Jurkat, Clone E6-1 (cell line): ENCODE data around the gene TMEM120A.

Experiments used
- DNase-seq: peaks from one replicate; pipeline ENCODE4 v3.0.0-alpha.2; 2011; ENCODE audit warnings: low read depth, low spot score
- H3K4me3 ChIP-seq: 2 replicates; pipeline ENCODE4 v1.5.1; 2011; ENCODE audit warnings: mild to moderate bottlenecking, low read length, control low read depth, moderate library complexity

The TMEM120A gene

DNA sequence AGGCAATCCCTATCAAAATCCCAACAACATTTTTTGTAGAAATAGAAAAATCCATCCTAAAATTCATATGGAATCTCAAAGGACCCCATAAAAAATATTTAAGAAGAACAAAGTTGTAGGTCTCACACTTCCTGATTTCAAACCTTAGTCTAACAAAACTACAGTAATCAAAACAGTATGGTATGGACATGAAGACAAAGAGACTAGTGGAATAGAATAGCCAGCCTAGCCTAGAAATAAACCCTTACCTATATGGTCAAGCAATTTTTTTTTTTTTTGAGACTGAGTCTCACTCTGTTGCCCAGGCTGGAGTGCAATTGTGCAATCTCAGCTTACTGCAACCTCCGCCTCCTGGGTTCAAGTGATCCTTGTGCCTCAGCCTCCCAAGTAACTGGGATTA is 3.6 kb upstream of the TMEM120A start:
- H3K4me3 ChIP-seq = no peak overlapping the region
- no peak for DNase-seq

- no peak for DNase-seq
- no peak overlapping the region for H3K4me3 ChIP-seq
These were observed 2.1 kb upstream of the TMEM120A start for GRCh38 chr7:75996476-75996875.

GRCh38 chr7:75995996-75996395 is 1.6 kb upstream of the TMEM120A start:
- H3K4me3 ChIP-seq = no peak overlapping the region
- no peak for DNase-seq

DNA sequence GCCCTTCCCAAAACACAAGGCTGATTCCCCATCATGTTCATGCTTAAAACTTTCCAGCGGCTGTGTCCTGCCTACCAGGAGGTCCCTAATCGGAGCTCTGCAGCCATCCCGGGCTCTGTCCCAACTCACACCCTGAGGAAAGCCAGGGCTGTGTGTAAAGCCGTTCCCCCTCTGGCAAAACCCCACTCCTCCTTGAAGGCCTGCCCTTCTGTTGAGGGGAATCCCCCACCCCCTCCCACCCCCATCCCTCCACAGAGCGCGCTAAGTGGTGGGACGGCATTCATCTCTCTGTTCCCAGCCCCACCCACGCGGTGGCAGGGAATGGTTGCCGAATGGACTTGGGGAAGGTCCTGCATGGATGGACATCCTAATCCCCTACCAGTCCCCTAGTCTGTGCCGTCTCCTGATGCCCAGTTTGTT is 667 bp upstream of the TMEM120A start:
- no peak for DNase-seq
- H3K4me3 ChIP-seq = peak overlapping the region; percentile 70

DNA sequence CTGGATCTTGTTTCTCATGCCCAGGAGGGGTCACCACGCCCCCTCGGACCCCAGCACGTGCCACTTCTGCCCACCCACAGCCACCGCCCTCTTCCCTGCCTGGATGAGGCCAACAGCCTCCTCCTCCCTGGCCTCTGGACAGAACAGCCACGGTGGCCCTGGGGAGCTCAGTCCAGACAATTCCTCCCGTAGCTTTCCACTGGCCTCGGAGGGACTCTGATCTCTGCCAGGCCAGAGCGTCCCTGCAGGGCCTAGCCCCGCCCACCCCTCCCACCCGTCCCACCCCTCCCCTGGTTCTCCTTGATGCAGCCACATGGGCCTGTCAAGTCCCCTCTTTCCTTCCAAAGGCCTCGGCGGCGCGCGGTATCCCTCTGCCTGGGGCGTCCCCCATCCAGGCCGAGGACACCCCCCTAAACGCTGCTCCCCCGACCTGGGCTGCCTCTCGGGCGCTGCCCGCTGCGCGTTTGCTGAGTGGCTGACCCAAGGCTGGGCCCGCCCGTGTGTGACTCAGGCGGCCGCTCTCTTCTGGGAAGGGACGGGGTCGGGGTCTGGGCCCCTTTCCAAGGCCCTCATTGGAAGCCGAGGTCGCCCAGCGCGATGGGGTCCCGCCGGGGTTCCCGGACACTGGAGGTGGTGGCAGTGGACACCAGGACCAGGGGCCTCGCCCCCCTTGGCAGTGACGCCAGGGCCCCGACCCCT is 557 bp downstream of the TMEM120A start:
- H3K4me3 ChIP-seq = peak overlapping the region; percentile 70
- no peak for DNase-seq

DNA sequence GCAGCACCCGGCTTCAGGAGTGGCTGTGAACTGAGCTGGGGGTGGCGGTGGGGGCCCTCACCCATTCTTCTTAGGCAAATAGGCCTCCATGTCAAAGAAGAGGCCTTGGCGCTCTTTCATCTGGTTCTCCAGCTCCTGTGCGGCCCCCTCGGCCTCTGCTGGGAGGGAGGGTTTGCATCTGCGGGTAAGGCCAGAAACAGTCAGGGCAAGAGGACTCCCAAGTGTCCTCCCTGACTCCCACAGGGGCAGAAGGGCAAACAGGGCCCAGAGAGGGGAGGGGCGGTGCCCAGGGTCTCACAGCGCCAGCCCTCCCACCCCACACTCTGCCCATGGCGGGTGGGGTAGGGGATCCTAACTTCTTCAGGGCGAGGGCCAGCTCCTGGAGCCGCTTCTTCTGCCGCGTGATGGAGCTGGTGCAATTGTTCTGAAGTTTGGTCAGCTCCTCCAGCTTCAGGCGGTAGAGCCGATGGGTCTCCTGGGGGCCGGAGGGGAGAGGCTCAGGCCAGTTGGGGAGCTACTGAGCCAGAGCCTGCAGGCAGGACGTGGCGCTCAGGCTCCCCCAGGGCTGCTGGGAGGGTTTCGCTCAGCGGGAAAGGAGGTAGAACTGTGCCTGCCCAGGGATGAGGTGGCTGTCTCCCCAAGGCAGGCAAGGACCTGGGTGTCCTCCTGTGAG is 2.2 kb downstream of the TMEM120A start:
- H3K4me3 ChIP-seq = no peak overlapping the region
- no peak for DNase-seq

DNA sequence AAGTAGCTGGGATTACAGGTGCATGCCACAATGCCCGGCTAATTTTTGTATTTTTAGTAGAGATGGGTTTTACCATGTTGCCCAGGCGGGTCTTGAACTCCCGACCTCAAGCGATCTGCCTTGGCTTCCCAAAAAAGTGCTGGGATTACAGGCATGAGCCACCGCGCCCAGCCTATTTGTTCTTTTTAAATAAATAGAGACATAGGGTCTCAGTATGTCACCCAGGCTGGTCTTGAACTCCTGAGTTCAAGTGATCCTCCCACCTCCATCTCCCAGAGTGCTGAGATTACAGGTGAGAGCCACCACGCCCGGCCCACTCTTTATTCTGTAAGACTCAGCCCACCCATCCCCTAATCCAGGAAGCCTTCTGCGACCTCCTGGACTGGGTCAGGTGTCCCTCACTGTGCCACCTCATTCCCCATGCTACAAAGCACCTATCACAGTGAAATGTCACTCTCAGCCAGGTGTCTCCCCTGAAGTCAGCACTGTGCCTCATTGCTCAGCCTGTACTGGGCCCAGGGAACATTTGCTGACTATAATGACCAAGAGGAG is 2.8 kb downstream of the TMEM120A start:
- no peak overlapping the region for H3K4me3 ChIP-seq
- DNase-seq = no peak

DNA sequence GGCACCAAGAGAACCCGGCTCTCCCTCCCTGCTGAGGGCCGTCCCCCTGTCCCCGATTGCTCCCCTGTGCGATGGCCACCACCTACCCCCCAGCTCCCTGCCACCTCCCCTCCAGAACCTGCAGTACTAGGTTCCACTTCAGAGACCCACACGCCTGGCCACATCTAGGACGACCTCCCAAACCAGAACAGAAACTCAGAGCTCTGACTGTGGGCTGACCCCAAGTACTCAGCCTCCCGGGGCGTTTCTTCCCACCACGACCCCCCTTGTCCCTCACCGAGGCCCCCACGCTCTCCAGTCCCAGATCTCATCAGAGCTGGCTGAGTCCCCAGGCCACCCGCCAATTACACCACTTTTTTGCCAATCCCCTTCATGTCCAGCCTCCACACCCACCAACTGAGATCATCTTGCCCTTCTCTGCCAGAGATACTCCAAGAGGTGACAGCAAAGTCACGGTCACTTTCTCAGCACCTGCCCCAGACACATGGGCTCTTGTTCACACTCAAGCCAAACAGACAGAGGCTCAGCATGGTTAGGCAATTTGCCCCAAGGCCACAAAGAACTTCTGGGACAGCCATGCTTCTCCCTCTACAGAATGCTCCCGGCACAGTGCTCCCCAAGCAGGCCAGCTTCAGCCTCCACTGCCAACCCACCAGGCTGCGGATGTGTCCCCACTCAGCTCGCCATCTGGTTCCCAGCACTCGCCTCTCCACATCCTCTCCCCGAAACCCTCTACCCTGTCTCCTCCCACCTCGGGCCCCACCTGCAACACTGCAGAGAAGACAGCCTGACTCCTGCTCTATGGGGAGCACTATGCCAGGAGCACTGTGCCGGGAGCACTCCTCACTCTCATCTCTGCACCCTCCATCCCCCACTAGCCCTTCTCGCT is 4.7 kb downstream of the TMEM120A start:
- DNase-seq = peak; percentile 16
- H3K4me3 ChIP-seq = no peak overlapping the region

- no peak overlapping the region for H3K4me3 ChIP-seq
- DNase-seq = no peak
These were observed 5.6 kb downstream of the TMEM120A start for GRCh38 chr7:75988568-75989499.

GRCh38 chr7:75987805-75988567 is 6.4 kb downstream of the TMEM120A start:
- no peak for DNase-seq
- H3K4me3 ChIP-seq = no peak overlapping the region

DNA sequence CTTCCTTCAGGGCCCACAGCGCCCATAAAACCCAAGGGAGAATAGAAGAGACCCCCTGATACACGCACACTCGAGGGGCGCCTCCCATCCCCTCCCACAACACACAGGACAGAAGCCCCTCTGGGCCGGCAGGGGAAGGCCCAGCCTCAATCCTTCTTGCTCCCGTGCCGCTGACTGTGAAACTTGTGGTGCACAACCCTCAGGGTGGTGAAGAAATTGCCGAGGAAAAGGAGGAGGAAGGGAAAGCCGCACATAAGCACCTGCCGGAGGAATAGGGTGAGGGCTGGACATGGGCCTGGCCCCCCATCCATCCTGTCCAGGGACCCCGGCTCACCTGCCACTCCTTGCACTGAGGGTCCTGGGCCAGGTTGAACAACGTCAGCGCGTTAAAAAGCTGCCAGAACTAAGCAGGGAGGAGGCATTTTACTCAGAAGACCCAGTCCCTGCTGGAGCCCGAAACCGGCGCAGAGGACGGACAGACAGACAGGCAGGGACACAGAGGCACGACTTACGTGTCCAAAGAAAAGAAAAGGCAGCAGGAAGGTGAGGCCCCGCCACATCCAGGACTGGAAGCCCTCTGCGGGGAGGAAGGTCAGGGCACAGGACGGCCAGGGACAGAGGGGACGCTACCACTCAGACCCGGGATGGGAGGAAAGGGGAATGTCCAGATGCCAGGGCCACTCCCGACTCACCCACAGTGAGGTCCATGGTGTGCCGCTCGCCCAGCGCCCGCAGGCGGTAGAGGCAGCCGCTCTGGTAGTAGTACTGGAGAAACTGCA is 7.2 kb downstream of the TMEM120A start:
- H3K4me3 ChIP-seq = no peak overlapping the region
- no peak for DNase-seq

GRCh38 chr7:75986147-75986781 is 8.1 kb downstream of the TMEM120A start:
- no peak overlapping the region for H3K4me3 ChIP-seq
- no peak for DNase-seq

DNA sequence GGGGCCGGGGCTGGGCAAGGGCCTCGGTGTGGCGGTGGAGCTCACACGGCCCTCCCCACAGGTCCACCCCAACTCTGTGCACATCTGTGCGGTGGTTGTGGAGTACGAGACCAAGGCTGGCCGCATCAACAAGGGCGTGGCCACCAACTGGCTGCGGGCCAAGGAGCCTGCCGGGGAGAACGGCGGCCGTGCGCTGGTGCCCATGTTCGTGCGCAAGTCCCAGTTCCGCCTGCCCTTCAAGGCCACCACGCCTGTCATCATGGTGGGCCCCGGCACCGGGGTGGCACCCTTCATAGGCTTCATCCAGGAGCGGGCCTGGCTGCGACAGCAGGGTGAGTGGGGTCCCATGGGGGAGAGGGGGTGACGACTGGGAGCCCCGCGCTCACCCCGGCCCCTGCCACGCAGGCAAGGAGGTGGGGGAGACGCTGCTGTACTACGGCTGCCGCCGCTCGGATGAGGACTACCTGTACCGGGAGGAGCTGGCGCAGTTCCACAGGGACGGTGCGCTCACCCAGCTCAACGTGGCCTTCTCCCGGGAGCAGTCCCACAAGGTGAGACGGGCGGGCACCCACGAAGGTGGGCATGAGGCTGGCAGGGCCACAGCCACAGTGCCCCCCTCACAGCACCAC is 8.8 kb downstream of the TMEM120A start:
- no peak overlapping the region for H3K4me3 ChIP-seq
- no peak for DNase-seq

GRCh38 chr7:75985009-75985517 is 9.3 kb downstream of the TMEM120A start:
- no peak overlapping the region for H3K4me3 ChIP-seq
- DNase-seq = no peak

DNA sequence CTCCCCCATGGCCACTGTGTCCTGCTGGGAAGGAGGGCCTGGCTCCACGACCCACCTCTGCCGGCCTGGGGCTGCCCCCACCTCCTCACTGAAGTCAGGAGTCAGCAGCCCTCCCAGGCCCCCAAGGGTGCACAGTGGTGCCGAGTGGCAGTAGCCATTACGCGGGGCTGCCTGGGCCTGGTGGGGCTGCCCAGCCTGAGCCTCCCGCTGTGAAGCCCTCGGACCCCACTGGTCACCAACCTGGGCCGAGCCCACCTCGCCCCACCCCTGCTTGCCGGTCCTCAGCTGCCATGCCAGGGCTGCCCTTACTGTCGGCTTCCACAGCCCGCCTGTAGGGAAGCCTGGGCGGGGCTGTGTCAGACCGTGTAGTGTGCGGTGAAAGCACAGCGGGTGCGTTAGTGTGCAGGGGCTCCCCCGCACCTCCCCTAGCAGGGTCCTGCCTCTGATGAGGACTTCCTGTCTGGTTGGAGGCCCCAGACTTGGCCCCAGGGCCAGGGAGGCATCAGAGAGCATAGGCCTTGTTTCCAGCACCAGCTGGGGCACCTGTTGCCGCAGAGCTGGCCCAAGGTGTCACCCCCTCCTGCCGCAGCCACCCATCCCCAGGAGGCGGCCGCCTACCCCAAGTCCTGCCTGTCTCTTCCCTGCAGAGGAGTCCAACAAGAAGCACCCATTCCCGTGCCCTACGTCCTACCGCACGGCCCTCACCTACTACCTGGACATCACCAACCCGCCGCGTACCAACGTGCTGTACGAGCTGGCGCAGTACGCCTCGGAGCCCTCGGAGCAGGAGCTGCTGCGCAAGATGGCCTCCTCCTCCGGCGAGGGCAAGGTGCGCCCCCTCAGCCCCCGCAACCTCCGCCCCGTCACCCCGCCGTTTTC is 10.0 kb downstream of the TMEM120A start:
- DNase-seq = no peak
- H3K4me3 ChIP-seq = no peak overlapping the region
